ENCODE measurements around the gene PDE4D.
A peak's percentile ranks its signal among the peaks of the same experiment; 100 is the strongest.

Gene PDE4D

DNA sequence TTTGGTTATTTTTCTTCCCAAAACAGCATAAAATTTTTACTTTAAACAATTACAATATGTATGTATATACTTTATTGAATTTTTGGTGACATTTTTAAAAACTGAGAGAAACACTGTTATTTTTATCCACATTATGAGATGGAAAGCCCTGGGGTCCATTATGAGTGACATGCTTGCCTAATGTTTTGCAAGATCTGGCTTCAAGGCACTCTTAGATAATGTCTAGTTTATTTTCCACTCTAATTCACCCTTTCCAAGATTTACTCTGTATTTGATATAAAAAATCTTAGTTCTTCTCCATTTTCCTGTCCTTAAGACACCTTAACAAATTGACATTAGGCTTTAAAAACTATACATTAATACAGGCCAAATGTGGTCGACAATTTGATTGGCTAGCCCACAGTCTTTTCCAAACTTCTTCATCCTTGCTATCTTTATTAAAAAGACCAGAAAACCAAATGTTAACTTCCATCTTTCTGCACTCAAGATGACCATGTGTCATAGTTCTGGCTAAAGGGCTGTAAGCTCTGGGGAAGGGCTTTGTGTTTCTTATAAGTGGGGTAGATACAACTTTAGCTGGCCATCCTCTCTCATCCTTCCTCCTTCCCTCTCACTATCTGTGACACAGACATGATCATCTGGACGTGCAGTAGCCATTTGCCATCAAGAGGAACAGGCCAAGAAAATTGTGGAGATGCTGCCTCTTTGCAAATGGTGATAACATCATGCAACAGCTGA, 561.1 kb downstream of the PDE4D start:
- H3K27ac ChIP-seq, result no peak overlapping the region
- TF ChIP-seq, protein P1, sequence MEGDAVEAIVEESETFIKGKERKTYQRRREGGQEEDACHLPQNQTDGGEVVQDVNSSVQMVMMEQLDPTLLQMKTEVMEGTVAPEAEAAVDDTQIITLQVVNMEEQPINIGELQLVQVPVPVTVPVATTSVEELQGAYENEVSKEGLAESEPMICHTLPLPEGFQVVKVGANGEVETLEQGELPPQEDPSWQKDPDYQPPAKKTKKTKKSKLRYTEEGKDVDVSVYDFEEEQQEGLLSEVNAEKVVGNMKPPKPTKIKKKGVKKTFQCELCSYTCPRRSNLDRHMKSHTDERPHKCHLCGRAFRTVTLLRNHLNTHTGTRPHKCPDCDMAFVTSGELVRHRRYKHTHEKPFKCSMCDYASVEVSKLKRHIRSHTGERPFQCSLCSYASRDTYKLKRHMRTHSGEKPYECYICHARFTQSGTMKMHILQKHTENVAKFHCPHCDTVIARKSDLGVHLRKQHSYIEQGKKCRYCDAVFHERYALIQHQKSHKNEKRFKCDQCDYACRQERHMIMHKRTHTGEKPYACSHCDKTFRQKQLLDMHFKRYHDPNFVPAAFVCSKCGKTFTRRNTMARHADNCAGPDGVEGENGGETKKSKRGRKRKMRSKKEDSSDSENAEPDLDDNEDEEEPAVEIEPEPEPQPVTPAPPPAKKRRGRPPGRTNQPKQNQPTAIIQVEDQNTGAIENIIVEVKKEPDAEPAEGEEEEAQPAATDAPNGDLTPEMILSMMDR (IDR thresholded peaks at IDR 0.05), result no peak
- TF ChIP-seq ZFX (IDR thresholded peaks at IDR 0.05; ENCODE audit: borderline replicate concordance), result no peak

DNA sequence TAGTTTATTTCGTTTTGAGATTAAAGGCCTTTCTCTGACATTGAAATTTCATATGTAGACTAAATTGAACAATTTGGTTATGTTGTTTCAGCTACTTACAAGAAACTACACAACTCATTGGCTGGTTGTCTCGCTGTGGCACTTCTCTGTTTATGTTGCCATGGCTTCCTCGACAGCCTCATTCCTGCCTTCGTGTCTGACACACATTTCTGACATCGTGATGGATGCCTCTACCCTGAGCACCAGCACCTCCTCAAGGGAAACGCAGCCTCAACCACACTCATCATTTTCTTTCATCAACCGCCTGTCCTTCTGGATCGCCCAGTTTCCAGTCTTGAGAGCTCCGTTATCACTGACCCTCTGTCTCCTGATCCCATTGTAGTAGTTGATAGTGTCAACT, 562.8 kb downstream of the PDE4D start:
- TF ChIP-seq, protein P1 (IDR thresholded peaks at IDR 0.05), result no peak
- TF ChIP-seq ZFX (IDR thresholded peaks at IDR 0.05; ENCODE audit: borderline replicate concordance), result no peak
- H3K27ac ChIP-seq, result no peak overlapping the region

- no peak for TF ChIP-seq ZFX (IDR thresholded peaks at IDR 0.05; ENCODE audit: borderline replicate concordance)
- TF ChIP-seq, protein P1 (IDR thresholded peaks at IDR 0.05), result no peak
- peak overlapping the region; percentile 3; the same call in 1 of the 2 replicates for H3K27ac ChIP-seq
These were observed 564.7 kb downstream of the PDE4D start for GRCh38 chr5:59328709-59329296.

GRCh38 chr5:59327191-59327980, 566.1 kb downstream of the PDE4D start:
- TF ChIP-seq, protein P1 (IDR thresholded peaks at IDR 0.05), result no peak
- no peak for TF ChIP-seq ZFX (IDR thresholded peaks at IDR 0.05; ENCODE audit: borderline replicate concordance)
- no peak overlapping the region for H3K27ac ChIP-seq

- TF ChIP-seq, protein P1 (IDR thresholded peaks at IDR 0.05), result no peak
- no peak for TF ChIP-seq ZFX (IDR thresholded peaks at IDR 0.05; ENCODE audit: borderline replicate concordance)
- no peak overlapping the region for H3K27ac ChIP-seq
These were observed 566.9 kb downstream of the PDE4D start for GRCh38 chr5:59326596-59326995.

DNA sequence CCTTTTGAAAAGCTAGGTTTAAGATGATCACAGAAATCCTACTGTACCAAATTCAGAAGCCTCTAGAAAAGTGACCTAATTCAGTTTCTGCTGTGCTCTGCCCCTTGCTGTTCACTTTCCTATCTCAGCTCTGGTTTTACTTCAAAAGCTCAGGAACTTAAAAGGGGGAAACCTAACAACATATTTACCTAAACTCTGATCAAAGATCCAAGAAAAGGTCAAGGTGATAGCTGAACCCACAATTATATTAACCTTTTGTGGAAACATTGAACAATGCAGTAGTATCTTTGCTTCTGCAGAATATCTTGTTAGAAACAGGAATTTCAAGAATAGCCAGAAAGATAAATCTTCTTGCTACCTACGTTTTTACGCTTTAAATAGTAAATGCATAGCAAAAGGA, 568.5 kb downstream of the PDE4D start:
- TF ChIP-seq, protein P1 (IDR thresholded peaks at IDR 0.05), result no peak
- TF ChIP-seq ZFX (IDR thresholded peaks at IDR 0.05; ENCODE audit: borderline replicate concordance), result no peak
- no peak overlapping the region for H3K27ac ChIP-seq

Measured in 22Rv1 (cell line).